H9 (cell line): ENCODE data around the gene C1orf21. TPM values are rescaled to one million over a fixed set of nuclear protein-coding genes. Genes with fewer than 3 reads are reported as not detected.

ENCODE experiments used
- DNase-seq: peaks from one replicate; pipeline ENCODE4 v3.0.0-alpha.2; 2017
- H2AFZ ChIP-seq: one replicate; pipeline ENCODE4 v1.6.1; 2013; ENCODE audit warnings: mild to moderate bottlenecking, low read length, control low read depth, moderate library complexity
- H2AK5ac ChIP-seq: 2 replicates; pipeline ENCODE4 v1.6.1; 2013; ENCODE audit warnings: low read length, control low read depth, mixed read lengths; ENCODE audit not compliant: insufficient read length
- H2BK120ac ChIP-seq: one replicate; pipeline ENCODE4 v1.6.1; 2013; ENCODE audit warnings: low read depth, mild to moderate bottlenecking, low read length, control low read depth, inconsistent platforms; ENCODE audit not compliant: poor library complexity, severe bottlenecking
- H2BK12ac ChIP-seq: 2 replicates; pipeline ENCODE4 v1.6.1; 2013; ENCODE audit warnings: low read length, control low read depth, mixed read lengths, low read depth; ENCODE audit not compliant: insufficient read length
- H2BK15ac ChIP-seq: 2 replicates; pipeline ENCODE4 v1.6.1; 2013; ENCODE audit warnings: low read depth, low read length, control low read depth
- H2BK20ac ChIP-seq: one replicate; pipeline ENCODE4 v1.6.1; 2013; ENCODE audit warnings: low read depth, mild to moderate bottlenecking, low read length, control low read depth, inconsistent platforms; ENCODE audit not compliant: poor library complexity, severe bottlenecking
- H2BK5ac ChIP-seq: 2 replicates; pipeline ENCODE4 v1.6.1; 2013; ENCODE audit warnings: low read length, control low read depth, mixed read lengths; ENCODE audit not compliant: insufficient read length
- H3K14ac ChIP-seq: 2 replicates; pipeline ENCODE4 v1.6.1; 2013; ENCODE audit warnings: low read length, control low read depth; ENCODE audit not compliant: insufficient read depth
- H3K18ac ChIP-seq: 2 replicates; pipeline ENCODE4 v1.6.1; 2013; ENCODE audit warnings: low read depth, mild to moderate bottlenecking, mixed read lengths, low read length, control low read depth; ENCODE audit not compliant: insufficient read length
- H3K23ac ChIP-seq: 2 replicates; pipeline ENCODE4 v1.6.1; 2013; ENCODE audit warnings: low read length, control low read depth, mixed read lengths, low read depth; ENCODE audit not compliant: insufficient read length
- H3K23me2 ChIP-seq: 2 replicates; pipeline ENCODE4 v1.6.1; 2013; ENCODE audit warnings: low read depth, mild to moderate bottlenecking, mixed read lengths, low read length, control low read depth; ENCODE audit not compliant: insufficient read length, poor library complexity, severe bottlenecking
- H3K27ac ChIP-seq: 2 replicates; pipeline ENCODE4 v1.5.1; 2013; ENCODE audit warnings: low read length, control low read depth, mixed read lengths, low read depth; ENCODE audit not compliant: insufficient read length
- H3K27me3 ChIP-seq: 2 replicates; pipeline ENCODE4 v1.6.1; 2013; ENCODE audit warnings: low read length, control low read depth, inconsistent platforms; ENCODE audit not compliant: insufficient read depth
- H3K4ac ChIP-seq: 2 replicates; pipeline ENCODE4 v1.6.1; 2013; ENCODE audit warnings: low read depth, mild to moderate bottlenecking, control low read depth, inconsistent platforms, low read length, moderate library complexity
- H3K4me1 ChIP-seq: 2 replicates; pipeline ENCODE4 v1.6.1; 2013; ENCODE audit warnings: low read length, control low read depth, inconsistent platforms; ENCODE audit not compliant: insufficient read depth
- H3K4me2 ChIP-seq: 2 replicates; pipeline ENCODE4 v1.6.1; 2013; ENCODE audit warnings: low read length, control low read depth, mixed read lengths; ENCODE audit not compliant: insufficient read length, insufficient read depth
- H3K56ac ChIP-seq: 2 replicates; pipeline ENCODE4 v1.6.1; 2013; ENCODE audit warnings: low read depth, mild to moderate bottlenecking, mixed read lengths, low read length, control low read depth; ENCODE audit not compliant: insufficient read length
- H3K79me1 ChIP-seq: 2 replicates; pipeline ENCODE4 v1.6.1; 2013; ENCODE audit warnings: low read depth, mild to moderate bottlenecking, moderate library complexity, low read length, control low read depth, inconsistent platforms; ENCODE audit not compliant: insufficient read depth, poor library complexity, severe bottlenecking
- H3K79me2 ChIP-seq: 2 replicates; pipeline ENCODE4 v1.6.1; 2013; ENCODE audit warnings: low read length, control low read depth, inconsistent platforms; ENCODE audit not compliant: insufficient read depth
- H3K9ac ChIP-seq: 2 replicates; pipeline ENCODE4 v1.6.1; 2013; ENCODE audit warnings: low read length, control low read depth, mixed read lengths; ENCODE audit not compliant: insufficient read length; ENCODE audit errors: extremely low read depth
- H3K9me3 ChIP-seq: one replicate; pipeline ENCODE4 v1.6.1; 2013; ENCODE audit warnings: low read depth, low read length, inconsistent platforms; ENCODE audit not compliant: control insufficient read depth
- H3T11ph ChIP-seq: one replicate; pipeline ENCODE4 v1.6.1; 2013; ENCODE audit warnings: mild to moderate bottlenecking, low read length, control low read depth, inconsistent platforms
- H4K20me1 ChIP-seq: one replicate; pipeline ENCODE4 v1.6.1; 2013; ENCODE audit not compliant: control insufficient read depth, insufficient read length, insufficient read depth
- H4K5ac ChIP-seq: 2 replicates; pipeline ENCODE4 v1.6.1; 2013; ENCODE audit warnings: low read depth, mild to moderate bottlenecking, mixed read lengths, low read length, control low read depth; ENCODE audit not compliant: insufficient read length
- H4K8ac ChIP-seq: replicated peaks from 2 replicates; pipeline ENCODE4 v1.6.1; 2013; ENCODE audit warnings: low read length, control low read depth, mixed read lengths, low read depth; ENCODE audit not compliant: insufficient read length
- H4K91ac ChIP-seq: 2 replicates; pipeline ENCODE4 v1.6.1; 2013; ENCODE audit warnings: low read depth, mild to moderate bottlenecking, moderate library complexity, mixed read lengths, low read length, control low read depth; ENCODE audit not compliant: insufficient read length
- H3K27ac Mint-ChIP-seq, 3 experiments: 2 replicates in 2 of 3; 3 replicates in 1 of 3; pipeline ENCODE4 v1.8.0; 2020 to 2021; ENCODE audit warnings: mixed read lengths in 3 of 3, mild to moderate bottlenecking in 1 of 3, moderate library complexity in 1 of 3
- H3K27me3 Mint-ChIP-seq: 2 replicates; pipeline ENCODE4 v1.8.0; 2021; ENCODE audit warnings: low read depth, mild to moderate bottlenecking, moderate library complexity, mixed read lengths
- H3K36me3 Mint-ChIP-seq, 3 experiments: 2 replicates in 2 of 3; 3 replicates in 1 of 3; pipeline ENCODE4 v1.8.0; 2020 to 2021; ENCODE audit warnings: low read depth in 3 of 3, mixed read lengths in 3 of 3; ENCODE audit not compliant: insufficient read depth in 1 of 3
- H3K4me1 Mint-ChIP-seq, 2 experiments: 2 replicates each; pipeline ENCODE4 v1.8.0; 2020; ENCODE audit warnings: mixed read lengths in 2 of 2
- H3K4me3 Mint-ChIP-seq, 2 experiments: 2 replicates in 1 of 2; 3 replicates in 1 of 2; pipeline ENCODE4 v1.8.0; 2020 to 2021; ENCODE audit warnings: mild to moderate bottlenecking in 2 of 2, mixed read lengths in 2 of 2, moderate library complexity in 1 of 2
- H3K9me3 Mint-ChIP-seq, 2 experiments: 2 replicates in 1 of 2; 3 replicates in 1 of 2; pipeline ENCODE4 v1.8.0; 2020; ENCODE audit warnings: mild to moderate bottlenecking in 2 of 2, mixed read lengths in 2 of 2, moderate library complexity in 1 of 2
- WGBS: extraction: QIAGEN DNeasy Blood & Tissue Kit; methylation state at CpG from one replicate; pipeline ENCODE4 v1.1.7; 2013; ENCODE audit warnings: missing lambda C conversion rate, low lambda C conversion rate, mixed read lengths; ENCODE audit not compliant: insufficient read length; ENCODE audit errors: extremely low coverage; 5-methylcytosine and 5-hydroxymethylcytosine counted together
- total RNA-seq: library from RNA; stranded (reverse); gene quantifications from 2 replicates; pipeline ENCODE4 v1.2.1, GENCODE V29; 2021
- TF ChIP-seq, protein P1 (sequence below): fragments of 200-600 bp; sonication (generic); conservative IDR thresholded peaks from 3 replicates; pipeline ENCODE4 v1.8.0; 2021; ENCODE audit warnings: antibody characterized with exemption, mild to moderate bottlenecking

The C1orf21 gene
- total RNA-seq, 1 experiment from 2014 or later: 36.0 TPM

DNA sequence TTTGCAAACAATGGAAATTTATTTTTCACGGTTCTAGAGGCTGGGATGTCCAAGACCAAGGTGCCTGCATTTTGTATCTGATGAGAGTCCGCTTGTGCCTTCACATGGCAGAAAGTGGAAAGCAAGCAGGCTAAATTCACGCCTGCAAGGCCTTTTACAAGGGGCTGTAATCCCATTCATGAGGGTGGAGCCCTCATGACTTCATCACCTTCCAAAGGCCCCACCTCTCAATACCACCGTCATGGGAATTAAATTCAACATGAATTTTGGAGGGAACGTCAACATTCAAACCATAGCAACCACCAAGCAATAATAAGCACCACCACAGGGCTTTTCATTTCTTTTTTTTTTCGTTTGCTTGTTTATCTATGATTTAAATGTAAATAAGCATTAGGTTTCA, 115.3 kb downstream of the C1orf21 start:
- TF ChIP-seq, protein P1, sequence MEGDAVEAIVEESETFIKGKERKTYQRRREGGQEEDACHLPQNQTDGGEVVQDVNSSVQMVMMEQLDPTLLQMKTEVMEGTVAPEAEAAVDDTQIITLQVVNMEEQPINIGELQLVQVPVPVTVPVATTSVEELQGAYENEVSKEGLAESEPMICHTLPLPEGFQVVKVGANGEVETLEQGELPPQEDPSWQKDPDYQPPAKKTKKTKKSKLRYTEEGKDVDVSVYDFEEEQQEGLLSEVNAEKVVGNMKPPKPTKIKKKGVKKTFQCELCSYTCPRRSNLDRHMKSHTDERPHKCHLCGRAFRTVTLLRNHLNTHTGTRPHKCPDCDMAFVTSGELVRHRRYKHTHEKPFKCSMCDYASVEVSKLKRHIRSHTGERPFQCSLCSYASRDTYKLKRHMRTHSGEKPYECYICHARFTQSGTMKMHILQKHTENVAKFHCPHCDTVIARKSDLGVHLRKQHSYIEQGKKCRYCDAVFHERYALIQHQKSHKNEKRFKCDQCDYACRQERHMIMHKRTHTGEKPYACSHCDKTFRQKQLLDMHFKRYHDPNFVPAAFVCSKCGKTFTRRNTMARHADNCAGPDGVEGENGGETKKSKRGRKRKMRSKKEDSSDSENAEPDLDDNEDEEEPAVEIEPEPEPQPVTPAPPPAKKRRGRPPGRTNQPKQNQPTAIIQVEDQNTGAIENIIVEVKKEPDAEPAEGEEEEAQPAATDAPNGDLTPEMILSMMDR: no peak
- H2BK120ac ChIP-seq: no peak overlapping the region
- no peak for DNase-seq
- peaks cover 0 to 12% (median 1%) of the 10 kb centered on the region in 3 experiments; a peak in 2 of 7 replicates for H3K36me3 Mint-ChIP-seq
- H3K79me1 ChIP-seq: no peaks in the 10 kb centered on the region
- no peak overlapping the region for H2BK15ac ChIP-seq
- H2AFZ ChIP-seq: no peak overlapping the region
- no CpG with 5 or more reads among the region's 6 CpGs for WGBS
- H3K23me2 ChIP-seq: no peaks in the 10 kb centered on the region
- H4K91ac ChIP-seq: no peak overlapping the region
- H2AK5ac ChIP-seq: no peak overlapping the region
- no peaks in the 10 kb centered on the region for H3K9me3 ChIP-seq
- no peaks in the 10 kb centered on the region; the same call in 1 of the 2 replicates for H3K79me2 ChIP-seq
- no peaks in the 10 kb centered on the region for H3K9me3 Mint-ChIP-seq
- no peak overlapping the region for H3T11ph ChIP-seq
- no peaks in the 10 kb centered on the region for H3K27me3 ChIP-seq
- peaks cover 8% of the 10 kb centered on the region; the same call in 1 of the 2 replicates for H3K4me1 ChIP-seq
- H3K14ac ChIP-seq: no peak overlapping the region
- no peak overlapping the region for H3K23ac ChIP-seq
- no peak overlapping the region for H2BK12ac ChIP-seq
- H3K4me3 Mint-ChIP-seq: no peak overlapping the region
- H3K27me3 Mint-ChIP-seq: no peaks in the 10 kb centered on the region
- no peak overlapping the region for H3K4ac ChIP-seq
- H3K4me1 Mint-ChIP-seq: peaks cover 22 to 32% of the 10 kb centered on the region in 2 experiments
- no peak overlapping the region for H3K27ac ChIP-seq
- H2BK20ac ChIP-seq: no peak overlapping the region
- no peak overlapping the region for H3K27ac Mint-ChIP-seq
- H4K8ac ChIP-seq: no peak overlapping the region
- H3K18ac ChIP-seq: no peak overlapping the region
- H4K5ac ChIP-seq: no peak overlapping the region
- H3K56ac ChIP-seq: no peak overlapping the region
- H4K20me1 ChIP-seq: no peaks in the 10 kb centered on the region
- H2BK5ac ChIP-seq: no peak overlapping the region
- H3K9ac ChIP-seq: no peak overlapping the region
- no peak overlapping the region for H3K4me2 ChIP-seq
